ENCODE measurements around the gene KANSL2. TPM values are rescaled to one million over a fixed set of nuclear protein-coding genes. Genes with fewer than 3 reads are reported as not detected.

KANSL2 gene
- total RNA-seq, 1 experiment from 2014 or later, result 48.1 TPM

DNA sequence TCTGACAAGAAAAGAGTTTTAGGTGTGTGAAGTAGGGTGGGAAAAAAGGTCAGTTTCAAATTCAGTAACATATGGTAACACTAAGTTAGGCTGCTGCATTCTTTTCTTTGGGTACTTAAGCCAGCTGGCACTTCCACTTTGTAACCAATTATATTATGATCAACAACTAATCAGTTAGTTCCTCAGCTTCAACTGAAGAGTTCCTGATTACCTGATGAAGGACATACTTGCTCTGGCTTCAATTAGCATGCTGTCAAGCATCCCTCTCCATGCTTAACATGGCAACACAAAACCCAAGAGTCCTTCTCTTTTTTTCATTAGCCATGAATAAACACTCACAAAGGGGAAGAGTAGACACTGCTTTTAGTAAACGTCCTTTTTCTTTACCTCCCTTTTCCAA, 6.8 kb upstream of the KANSL2 start (continued):
- TF ChIP-seq, protein P1, sequence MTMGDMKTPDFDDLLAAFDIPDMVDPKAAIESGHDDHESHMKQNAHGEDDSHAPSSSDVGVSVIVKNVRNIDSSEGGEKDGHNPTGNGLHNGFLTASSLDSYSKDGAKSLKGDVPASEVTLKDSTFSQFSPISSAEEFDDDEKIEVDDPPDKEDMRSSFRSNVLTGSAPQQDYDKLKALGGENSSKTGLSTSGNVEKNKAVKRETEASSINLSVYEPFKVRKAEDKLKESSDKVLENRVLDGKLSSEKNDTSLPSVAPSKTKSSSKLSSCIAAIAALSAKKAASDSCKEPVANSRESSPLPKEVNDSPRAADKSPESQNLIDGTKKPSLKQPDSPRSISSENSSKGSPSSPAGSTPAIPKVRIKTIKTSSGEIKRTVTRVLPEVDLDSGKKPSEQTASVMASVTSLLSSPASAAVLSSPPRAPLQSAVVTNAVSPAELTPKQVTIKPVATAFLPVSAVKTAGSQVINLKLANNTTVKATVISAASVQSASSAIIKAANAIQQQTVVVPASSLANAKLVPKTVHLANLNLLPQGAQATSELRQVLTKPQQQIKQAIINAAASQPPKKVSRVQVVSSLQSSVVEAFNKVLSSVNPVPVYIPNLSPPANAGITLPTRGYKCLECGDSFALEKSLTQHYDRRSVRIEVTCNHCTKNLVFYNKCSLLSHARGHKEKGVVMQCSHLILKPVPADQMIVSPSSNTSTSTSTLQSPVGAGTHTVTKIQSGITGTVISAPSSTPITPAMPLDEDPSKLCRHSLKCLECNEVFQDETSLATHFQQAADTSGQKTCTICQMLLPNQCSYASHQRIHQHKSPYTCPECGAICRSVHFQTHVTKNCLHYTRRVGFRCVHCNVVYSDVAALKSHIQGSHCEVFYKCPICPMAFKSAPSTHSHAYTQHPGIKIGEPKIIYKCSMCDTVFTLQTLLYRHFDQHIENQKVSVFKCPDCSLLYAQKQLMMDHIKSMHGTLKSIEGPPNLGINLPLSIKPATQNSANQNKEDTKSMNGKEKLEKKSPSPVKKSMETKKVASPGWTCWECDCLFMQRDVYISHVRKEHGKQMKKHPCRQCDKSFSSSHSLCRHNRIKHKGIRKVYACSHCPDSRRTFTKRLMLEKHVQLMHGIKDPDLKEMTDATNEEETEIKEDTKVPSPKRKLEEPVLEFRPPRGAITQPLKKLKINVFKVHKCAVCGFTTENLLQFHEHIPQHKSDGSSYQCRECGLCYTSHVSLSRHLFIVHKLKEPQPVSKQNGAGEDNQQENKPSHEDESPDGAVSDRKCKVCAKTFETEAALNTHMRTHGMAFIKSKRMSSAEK (CRISPR knock-in tag; IDR thresholded peaks at IDR 0.05; ENCODE audit: borderline replicate concordance), result no peak
- TF ChIP-seq, protein P2, sequence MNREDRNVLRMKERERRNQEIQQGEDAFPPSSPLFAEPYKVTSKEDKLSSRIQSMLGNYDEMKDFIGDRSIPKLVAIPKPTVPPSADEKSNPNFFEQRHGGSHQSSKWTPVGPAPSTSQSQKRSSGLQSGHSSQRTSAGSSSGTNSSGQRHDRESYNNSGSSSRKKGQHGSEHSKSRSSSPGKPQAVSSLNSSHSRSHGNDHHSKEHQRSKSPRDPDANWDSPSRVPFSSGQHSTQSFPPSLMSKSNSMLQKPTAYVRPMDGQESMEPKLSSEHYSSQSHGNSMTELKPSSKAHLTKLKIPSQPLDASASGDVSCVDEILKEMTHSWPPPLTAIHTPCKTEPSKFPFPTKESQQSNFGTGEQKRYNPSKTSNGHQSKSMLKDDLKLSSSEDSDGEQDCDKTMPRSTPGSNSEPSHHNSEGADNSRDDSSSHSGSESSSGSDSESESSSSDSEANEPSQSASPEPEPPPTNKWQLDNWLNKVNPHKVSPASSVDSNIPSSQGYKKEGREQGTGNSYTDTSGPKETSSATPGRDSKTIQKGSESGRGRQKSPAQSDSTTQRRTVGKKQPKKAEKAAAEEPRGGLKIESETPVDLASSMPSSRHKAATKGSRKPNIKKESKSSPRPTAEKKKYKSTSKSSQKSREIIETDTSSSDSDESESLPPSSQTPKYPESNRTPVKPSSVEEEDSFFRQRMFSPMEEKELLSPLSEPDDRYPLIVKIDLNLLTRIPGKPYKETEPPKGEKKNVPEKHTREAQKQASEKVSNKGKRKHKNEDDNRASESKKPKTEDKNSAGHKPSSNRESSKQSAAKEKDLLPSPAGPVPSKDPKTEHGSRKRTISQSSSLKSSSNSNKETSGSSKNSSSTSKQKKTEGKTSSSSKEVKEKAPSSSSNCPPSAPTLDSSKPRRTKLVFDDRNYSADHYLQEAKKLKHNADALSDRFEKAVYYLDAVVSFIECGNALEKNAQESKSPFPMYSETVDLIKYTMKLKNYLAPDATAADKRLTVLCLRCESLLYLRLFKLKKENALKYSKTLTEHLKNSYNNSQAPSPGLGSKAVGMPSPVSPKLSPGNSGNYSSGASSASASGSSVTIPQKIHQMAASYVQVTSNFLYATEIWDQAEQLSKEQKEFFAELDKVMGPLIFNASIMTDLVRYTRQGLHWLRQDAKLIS (CRISPR knock-in tag; IDR thresholded peaks at IDR 0.05; ENCODE audit: borderline replicate concordance), result no peak
- TF ChIP-seq TEAD4 (CRISPR knock-in tag; IDR thresholded peaks at IDR 0.05) (no peak), ZNF396 (CRISPR knock-in tag; IDR thresholded peaks at IDR 0.05; ENCODE audit: borderline replicate concordance) (no peak), ZNF671 (CRISPR knock-in tag; IDR thresholded peaks at IDR 0.05) (no peak)
- TF ChIP-seq, protein P3, sequence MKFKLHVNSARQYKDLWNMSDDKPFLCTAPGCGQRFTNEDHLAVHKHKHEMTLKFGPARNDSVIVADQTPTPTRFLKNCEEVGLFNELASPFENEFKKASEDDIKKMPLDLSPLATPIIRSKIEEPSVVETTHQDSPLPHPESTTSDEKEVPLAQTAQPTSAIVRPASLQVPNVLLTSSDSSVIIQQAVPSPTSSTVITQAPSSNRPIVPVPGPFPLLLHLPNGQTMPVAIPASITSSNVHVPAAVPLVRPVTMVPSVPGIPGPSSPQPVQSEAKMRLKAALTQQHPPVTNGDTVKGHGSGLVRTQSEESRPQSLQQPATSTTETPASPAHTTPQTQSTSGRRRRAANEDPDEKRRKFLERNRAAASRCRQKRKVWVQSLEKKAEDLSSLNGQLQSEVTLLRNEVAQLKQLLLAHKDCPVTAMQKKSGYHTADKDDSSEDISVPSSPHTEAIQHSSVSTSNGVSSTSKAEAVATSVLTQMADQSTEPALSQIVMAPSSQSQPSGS (CRISPR knock-in tag; IDR thresholded peaks at IDR 0.05; ENCODE audit: borderline replicate concordance, low read depth), result no peak
- TF ChIP-seq, protein P4, sequence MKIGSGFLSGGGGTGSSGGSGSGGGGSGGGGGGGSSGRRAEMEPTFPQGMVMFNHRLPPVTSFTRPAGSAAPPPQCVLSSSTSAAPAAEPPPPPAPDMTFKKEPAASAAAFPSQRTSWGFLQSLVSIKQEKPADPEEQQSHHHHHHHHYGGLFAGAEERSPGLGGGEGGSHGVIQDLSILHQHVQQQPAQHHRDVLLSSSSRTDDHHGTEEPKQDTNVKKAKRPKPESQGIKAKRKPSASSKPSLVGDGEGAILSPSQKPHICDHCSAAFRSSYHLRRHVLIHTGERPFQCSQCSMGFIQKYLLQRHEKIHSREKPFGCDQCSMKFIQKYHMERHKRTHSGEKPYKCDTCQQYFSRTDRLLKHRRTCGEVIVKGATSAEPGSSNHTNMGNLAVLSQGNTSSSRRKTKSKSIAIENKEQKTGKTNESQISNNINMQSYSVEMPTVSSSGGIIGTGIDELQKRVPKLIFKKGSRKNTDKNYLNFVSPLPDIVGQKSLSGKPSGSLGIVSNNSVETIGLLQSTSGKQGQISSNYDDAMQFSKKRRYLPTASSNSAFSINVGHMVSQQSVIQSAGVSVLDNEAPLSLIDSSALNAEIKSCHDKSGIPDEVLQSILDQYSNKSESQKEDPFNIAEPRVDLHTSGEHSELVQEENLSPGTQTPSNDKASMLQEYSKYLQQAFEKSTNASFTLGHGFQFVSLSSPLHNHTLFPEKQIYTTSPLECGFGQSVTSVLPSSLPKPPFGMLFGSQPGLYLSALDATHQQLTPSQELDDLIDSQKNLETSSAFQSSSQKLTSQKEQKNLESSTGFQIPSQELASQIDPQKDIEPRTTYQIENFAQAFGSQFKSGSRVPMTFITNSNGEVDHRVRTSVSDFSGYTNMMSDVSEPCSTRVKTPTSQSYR (CRISPR knock-in tag; IDR thresholded peaks at IDR 0.05), result no peak

DNA sequence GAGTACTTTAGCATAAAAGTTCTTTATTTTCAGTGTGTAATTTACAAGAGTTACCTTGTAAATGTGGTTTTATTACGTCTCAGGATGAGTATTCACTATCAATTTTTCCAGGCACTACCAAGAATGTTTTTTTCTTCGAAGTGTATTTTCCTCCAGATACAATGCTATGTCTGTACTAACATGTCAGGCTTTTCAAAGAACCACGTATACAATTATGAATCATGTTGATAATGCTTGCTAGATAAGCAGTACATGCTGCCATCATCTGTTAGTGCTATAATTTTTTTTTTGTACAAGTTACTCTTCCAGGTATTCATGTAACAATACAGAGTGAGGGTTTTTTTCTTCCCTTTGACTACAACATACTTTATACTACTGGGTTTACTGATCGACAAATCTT, 5.6 kb upstream of the KANSL2 start:
- DNase-seq (ENCODE audit: low spot score) (no peak), ATAC-seq (no peak)
- ChIA-PET POLR2A (no interaction called here), CTCF (no interaction called here)
- H3K27ac Mint-ChIP-seq, result no peak overlapping the region; the same call in 1 of the 2 replicates
- no peak overlapping the region for H3K4me3 Mint-ChIP-seq
- H3K36me3 Mint-ChIP-seq, result peaks cover 10% of the 10 kb centered on the region
- H3K27me3 Mint-ChIP-seq (ENCODE audit: low read depth), result no peaks in the 10 kb centered on the region; the same call in 1 of the 2 replicates
- H3K4me1 Mint-ChIP-seq, result no peaks in the 10 kb centered on the region
- H3K9me3 Mint-ChIP-seq, result no peaks in the 10 kb centered on the region
- TF ChIP-seq, protein P5, sequence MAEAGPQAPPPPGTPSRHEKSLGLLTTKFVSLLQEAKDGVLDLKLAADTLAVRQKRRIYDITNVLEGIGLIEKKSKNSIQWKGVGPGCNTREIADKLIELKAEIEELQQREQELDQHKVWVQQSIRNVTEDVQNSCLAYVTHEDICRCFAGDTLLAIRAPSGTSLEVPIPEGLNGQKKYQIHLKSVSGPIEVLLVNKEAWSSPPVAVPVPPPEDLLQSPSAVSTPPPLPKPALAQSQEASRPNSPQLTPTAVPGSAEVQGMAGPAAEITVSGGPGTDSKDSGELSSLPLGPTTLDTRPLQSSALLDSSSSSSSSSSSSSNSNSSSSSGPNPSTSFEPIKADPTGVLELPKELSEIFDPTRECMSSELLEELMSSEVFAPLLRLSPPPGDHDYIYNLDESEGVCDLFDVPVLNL (CRISPR knock-in tag; IDR thresholded peaks at IDR 0.05; ENCODE audit: borderline replicate concordance, low read depth), result no peak
- TF ChIP-seq NFATC4 (CRISPR knock-in tag; IDR thresholded peaks at IDR 0.05), result no peak
- no peak for TF ChIP-seq JUN (CRISPR knock-in tag; IDR thresholded peaks at IDR 0.05)
- TF ChIP-seq, protein P6, sequence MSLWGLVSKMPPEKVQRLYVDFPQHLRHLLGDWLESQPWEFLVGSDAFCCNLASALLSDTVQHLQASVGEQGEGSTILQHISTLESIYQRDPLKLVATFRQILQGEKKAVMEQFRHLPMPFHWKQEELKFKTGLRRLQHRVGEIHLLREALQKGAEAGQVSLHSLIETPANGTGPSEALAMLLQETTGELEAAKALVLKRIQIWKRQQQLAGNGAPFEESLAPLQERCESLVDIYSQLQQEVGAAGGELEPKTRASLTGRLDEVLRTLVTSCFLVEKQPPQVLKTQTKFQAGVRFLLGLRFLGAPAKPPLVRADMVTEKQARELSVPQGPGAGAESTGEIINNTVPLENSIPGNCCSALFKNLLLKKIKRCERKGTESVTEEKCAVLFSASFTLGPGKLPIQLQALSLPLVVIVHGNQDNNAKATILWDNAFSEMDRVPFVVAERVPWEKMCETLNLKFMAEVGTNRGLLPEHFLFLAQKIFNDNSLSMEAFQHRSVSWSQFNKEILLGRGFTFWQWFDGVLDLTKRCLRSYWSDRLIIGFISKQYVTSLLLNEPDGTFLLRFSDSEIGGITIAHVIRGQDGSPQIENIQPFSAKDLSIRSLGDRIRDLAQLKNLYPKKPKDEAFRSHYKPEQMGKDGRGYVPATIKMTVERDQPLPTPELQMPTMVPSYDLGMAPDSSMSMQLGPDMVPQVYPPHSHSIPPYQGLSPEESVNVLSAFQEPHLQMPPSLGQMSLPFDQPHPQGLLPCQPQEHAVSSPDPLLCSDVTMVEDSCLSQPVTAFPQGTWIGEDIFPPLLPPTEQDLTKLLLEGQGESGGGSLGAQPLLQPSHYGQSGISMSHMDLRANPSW (CRISPR knock-in tag; conservative IDR thresholded peaks at IDR 0.05; ENCODE audit: low read depth), result no peak
- TF ChIP-seq, protein P7, sequence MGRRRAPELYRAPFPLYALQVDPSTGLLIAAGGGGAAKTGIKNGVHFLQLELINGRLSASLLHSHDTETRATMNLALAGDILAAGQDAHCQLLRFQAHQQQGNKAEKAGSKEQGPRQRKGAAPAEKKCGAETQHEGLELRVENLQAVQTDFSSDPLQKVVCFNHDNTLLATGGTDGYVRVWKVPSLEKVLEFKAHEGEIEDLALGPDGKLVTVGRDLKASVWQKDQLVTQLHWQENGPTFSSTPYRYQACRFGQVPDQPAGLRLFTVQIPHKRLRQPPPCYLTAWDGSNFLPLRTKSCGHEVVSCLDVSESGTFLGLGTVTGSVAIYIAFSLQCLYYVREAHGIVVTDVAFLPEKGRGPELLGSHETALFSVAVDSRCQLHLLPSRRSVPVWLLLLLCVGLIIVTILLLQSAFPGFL (CRISPR knock-in tag; IDR thresholded peaks at IDR 0.05; ENCODE audit: borderline replicate concordance), result no peak
- no peak for TF ChIP-seq ZNF232 (CRISPR knock-in tag; IDR thresholded peaks at IDR 0.05)
- no peak for TF ChIP-seq ZNF671 (CRISPR knock-in tag; IDR thresholded peaks at IDR 0.05)
- no peak for TF ChIP-seq FOXJ3 (CRISPR knock-in tag; IDR thresholded peaks at IDR 0.05; ENCODE audit: borderline replicate concordance)
- TF ChIP-seq, protein P8, sequence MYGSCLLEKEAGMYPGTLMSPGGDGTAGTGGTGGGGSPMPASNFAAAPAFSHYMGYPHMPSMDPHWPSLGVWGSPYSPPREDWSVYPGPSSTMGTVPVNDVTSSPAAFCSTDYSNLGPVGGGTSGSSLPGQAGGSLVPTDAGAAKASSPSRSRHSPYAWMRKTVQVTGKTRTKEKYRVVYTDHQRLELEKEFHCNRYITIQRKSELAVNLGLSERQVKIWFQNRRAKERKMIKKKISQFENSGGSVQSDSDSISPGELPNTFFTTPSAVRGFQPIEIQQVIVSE (CRISPR knock-in tag; IDR thresholded peaks at IDR 0.05; ENCODE audit: borderline replicate concordance), result no peak
- no peak for TF ChIP-seq NFE2L1 (CRISPR knock-in tag; IDR thresholded peaks at IDR 0.05)
- no peak for TF ChIP-seq RORB (CRISPR knock-in tag; IDR thresholded peaks at IDR 0.05)

Measured in WTC11 (cell line).